SU-DHL-6 (cell line): ENCODE data around the gene SRSF8.

ENCODE experiments used
- H2AFZ ChIP-seq: fragments of 200-600 bp; sonication (generic); 2 replicates; pipeline ENCODE4 v1.6.1; 2014; ENCODE audit warnings: low read depth, mild to moderate bottlenecking, moderate library complexity, mixed read lengths, antibody characterized with exemption, low read length; ENCODE audit not compliant: severe bottlenecking
- H3F3A ChIP-seq: fragments of 200-600 bp; shearing (Covaris generic); 2 replicates; pipeline ENCODE4 v1.6.0; 2016; ENCODE audit warnings: antibody characterized with exemption, mild to moderate bottlenecking; ENCODE audit not compliant: insufficient read depth
- H3K27ac ChIP-seq: fragments of 200-600 bp; sonication (generic); 2 replicates; pipeline ENCODE4 v1.5.1; 2016; ENCODE audit warnings: low read depth, mild to moderate bottlenecking, low read length, moderate library complexity, mixed read lengths
- H3K27me3 ChIP-seq: fragments of 200-600 bp; sonication (generic), shearing (Covaris generic); 2 replicates; pipeline ENCODE4 v1.6.0; 2014; ENCODE audit warnings: mild to moderate bottlenecking, low read length
- H3K36me3 ChIP-seq: fragments of 200-600 bp; sonication (generic); 2 replicates; pipeline ENCODE4 v1.6.1; 2014; ENCODE audit warnings: mild to moderate bottlenecking, low read length, mixed read lengths
- H3K4me2 ChIP-seq: fragments of 300-600, 200-600 bp; shearing (Covaris generic), sonication (generic); 2 replicates; pipeline ENCODE4 v1.6.0; 2014; ENCODE audit warnings: low read length, low read depth, mild to moderate bottlenecking; ENCODE audit not compliant: poor library complexity, severe bottlenecking
- H3K4me3 ChIP-seq: fragments of 200-600 bp; sonication (generic); 2 replicates; pipeline ENCODE4 v1.5.1; 2014; ENCODE audit warnings: antibody characterized with exemption, low read length, mild to moderate bottlenecking, mixed read lengths; ENCODE audit not compliant: insufficient read depth, poor library complexity, severe bottlenecking
- H3K79me2 ChIP-seq: fragments of 200-600 bp; sonication (generic); 2 replicates; pipeline ENCODE4 v1.6.1; 2014; ENCODE audit warnings: mild to moderate bottlenecking, low read length, moderate library complexity; ENCODE audit not compliant: insufficient read depth
- H3K9ac ChIP-seq: fragments of 200-600 bp; sonication (generic); 2 replicates; pipeline ENCODE4 v1.7.0; 2014; ENCODE audit warnings: mild to moderate bottlenecking, low read length
- H3K9me2 ChIP-seq: fragments of 200-600 bp; sonication (generic); replicated peaks from 2 replicates; pipeline ENCODE4 v1.6.1; 2014; ENCODE audit warnings: low read length; ENCODE audit not compliant: insufficient read depth
- H3K9me3 ChIP-seq: fragments of 200-600 bp; sonication (generic); 2 replicates; pipeline ENCODE4 v1.6.1; 2014; ENCODE audit warnings: low read length, mixed read lengths; ENCODE audit not compliant: insufficient read depth
- H4K20me1 ChIP-seq: fragments of 200-600 bp; sonication (generic); 2 replicates; pipeline ENCODE4 v1.6.1; 2014; ENCODE audit warnings: low read depth, mild to moderate bottlenecking, antibody characterized with exemption, low read length, moderate library complexity, mixed read lengths
- CTCF ChIP-seq: fragments of 200-600 bp; sonication (generic); IDR thresholded peaks from one replicate; pipeline ENCODE4 v1.5.1; 2017; ENCODE audit warnings: antibody characterized with exemption, mild to moderate bottlenecking, low read length, moderate library complexity; ENCODE audit not compliant: insufficient read depth, poor library complexity, severe bottlenecking
- EZH2phosphoT487 ChIP-seq: fragments of 200-600 bp; sonication (generic), shearing (Covaris generic); conservative IDR thresholded peaks from 2 replicates; pipeline ENCODE4 v1.6.1; 2018; ENCODE audit warnings: mild to moderate bottlenecking, antibody characterized with exemption, low read length, moderate library complexity, mixed read lengths

SRSF8 gene

DNA sequence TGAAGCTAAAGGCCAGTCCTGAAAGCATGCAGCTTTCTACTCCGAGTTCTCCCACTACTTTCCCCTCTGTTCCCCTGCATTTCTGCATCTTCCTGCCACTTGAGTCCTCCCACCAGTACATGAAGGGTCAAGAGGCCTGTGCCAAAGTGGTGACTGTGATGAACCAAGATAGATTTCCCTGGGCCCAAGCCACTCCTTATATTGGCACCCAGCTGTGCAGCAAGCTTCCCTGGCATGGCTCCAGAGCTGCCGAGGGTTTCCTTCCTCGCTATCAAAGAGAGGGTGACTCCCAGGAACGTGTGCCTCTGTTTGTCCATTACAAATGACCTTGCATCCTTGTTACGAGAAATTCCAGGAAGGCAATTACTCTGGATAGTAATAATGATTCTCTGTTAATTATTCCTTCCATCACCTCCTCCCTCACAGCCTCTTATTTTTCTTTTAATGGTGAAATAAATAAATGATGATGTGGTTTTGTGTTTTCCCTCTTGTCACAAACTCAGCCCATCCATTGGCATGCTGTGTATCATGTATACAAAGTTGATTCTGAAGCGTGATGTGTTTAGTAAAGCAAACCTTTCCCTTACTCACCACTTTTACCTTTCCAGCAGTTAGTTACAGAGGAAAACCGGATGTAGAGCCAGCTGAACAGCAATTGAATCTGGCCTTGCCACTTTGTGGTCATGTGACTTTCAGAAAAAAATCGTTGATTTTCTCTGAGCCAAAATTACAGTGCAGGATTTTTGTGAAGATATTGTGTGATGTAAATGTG lies 8.3 kb downstream of the SRSF8 start:
- H3K4me2 ChIP-seq, result no peak overlapping the region
- no peaks in the 10 kb centered on the region for H4K20me1 ChIP-seq
- no peak overlapping the region for H3K27ac ChIP-seq
- no peak for TF ChIP-seq EZH2phosphoT487
- H2AFZ ChIP-seq, result no peak overlapping the region
- no peaks in the 10 kb centered on the region for H3K27me3 ChIP-seq
- no peak overlapping the region for H3K9ac ChIP-seq
- no peaks in the 10 kb centered on the region for H3K36me3 ChIP-seq
- no peaks in the 10 kb centered on the region for H3K79me2 ChIP-seq
- no peaks in the 10 kb centered on the region for H3K9me2 ChIP-seq
- no peaks in the 10 kb centered on the region for H3K9me3 ChIP-seq
- H3K4me3 ChIP-seq, result no peak overlapping the region
- H3F3A ChIP-seq, result no peaks in the 10 kb centered on the region

DNA sequence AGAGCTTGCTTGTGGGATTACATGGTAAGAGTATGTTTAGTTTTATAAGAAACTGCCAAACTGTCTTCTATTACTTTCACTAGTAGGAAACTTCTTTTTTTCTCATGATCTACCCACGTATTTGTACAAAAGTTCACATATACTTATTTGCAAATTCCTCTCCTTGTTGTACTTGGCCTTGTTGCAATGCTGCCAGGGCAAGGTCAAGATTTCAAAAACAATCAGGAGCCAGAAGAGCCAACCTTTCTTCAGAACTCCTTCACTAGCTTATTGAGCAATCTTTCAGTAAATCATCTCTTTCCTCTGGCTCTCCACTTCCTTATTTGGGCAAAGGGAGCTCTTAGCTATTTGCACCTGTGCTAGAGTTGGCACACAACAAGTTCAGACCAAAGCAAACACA lies 9.7 kb downstream of the SRSF8 start:
- Histone ChIP-seq H3K9ac (no peak overlapping the region), H3K9me3 (no peaks in the 10 kb centered on the region), H3K4me3 (no peak overlapping the region), H3K9me2 (no peaks in the 10 kb centered on the region), H3K27me3 (no peaks in the 10 kb centered on the region), H3K36me3 (no peaks in the 10 kb centered on the region), H3K4me2 (no peak overlapping the region), H3F3A (no peaks in the 10 kb centered on the region), H3K27ac (no peak overlapping the region), H4K20me1 (no peaks in the 10 kb centered on the region), H2AFZ (no peak overlapping the region), H3K79me2 (no peaks in the 10 kb centered on the region)
- TF ChIP-seq CTCF, result no peak
- no peak for TF ChIP-seq EZH2phosphoT487

DNA sequence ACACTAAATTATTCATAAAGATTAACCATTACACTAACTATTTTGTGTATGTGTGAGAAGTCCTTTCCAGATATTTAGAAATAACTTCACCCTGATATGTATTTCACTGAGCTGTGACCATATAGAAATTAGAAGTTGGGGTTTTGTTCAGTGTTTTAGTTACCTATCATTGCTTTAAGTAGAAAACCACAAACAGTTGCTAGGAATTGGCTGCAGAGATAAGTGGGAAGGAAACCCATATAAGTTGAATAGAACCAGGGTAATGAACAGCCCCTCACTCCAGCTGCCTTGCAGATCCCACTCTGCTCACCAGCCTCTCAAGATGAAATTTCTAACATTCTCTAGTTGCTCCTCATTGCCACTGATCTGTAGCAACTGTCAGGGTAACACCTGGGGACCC lies 10.3 kb downstream of the SRSF8 start:
- Histone ChIP-seq H3K27me3 (no peaks in the 10 kb centered on the region), H4K20me1 (no peaks in the 10 kb centered on the region), H2AFZ (no peak overlapping the region), H3K27ac (no peak overlapping the region), H3F3A (no peaks in the 10 kb centered on the region), H3K9me2 (no peaks in the 10 kb centered on the region), H3K79me2 (no peaks in the 10 kb centered on the region), H3K4me2 (no peak overlapping the region), H3K9ac (no peak overlapping the region), H3K9me3 (no peaks in the 10 kb centered on the region), H3K36me3 (no peaks in the 10 kb centered on the region), H3K4me3 (no peak overlapping the region)
- no peak for TF ChIP-seq EZH2phosphoT487

DNA sequence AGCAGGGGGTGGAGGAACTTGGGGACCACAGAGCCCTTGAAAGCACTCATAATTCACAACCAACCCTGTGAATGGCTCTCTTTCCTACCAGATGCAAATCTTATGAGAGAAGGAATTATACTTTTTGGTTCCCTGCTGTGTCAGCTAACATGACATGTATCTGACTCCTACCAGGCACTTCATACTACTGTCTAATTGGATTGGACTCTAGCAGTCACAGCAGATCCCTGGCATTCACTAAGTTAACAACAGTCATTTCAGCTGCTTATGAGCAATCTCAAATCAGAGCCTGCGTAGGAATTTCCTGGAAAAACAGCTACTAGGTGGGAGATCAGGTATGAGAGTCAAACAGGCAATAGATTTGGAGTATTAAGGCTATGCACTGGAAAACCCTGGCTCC lies 11.8 kb downstream of the SRSF8 start:
- no peak for TF ChIP-seq EZH2phosphoT487
- TF ChIP-seq CTCF, result no peak
- H3K9me3 ChIP-seq, result no peaks in the 10 kb centered on the region
- no peaks in the 10 kb centered on the region for H3K79me2 ChIP-seq
- no peak overlapping the region for H3K4me2 ChIP-seq
- no peak overlapping the region for H3K27ac ChIP-seq
- H3F3A ChIP-seq, result no peaks in the 10 kb centered on the region
- H4K20me1 ChIP-seq, result no peaks in the 10 kb centered on the region
- H2AFZ ChIP-seq, result no peak overlapping the region
- no peak overlapping the region for H3K4me3 ChIP-seq
- H3K9me2 ChIP-seq, result no peaks in the 10 kb centered on the region
- H3K9ac ChIP-seq, result no peak overlapping the region
- H3K27me3 ChIP-seq, result no peaks in the 10 kb centered on the region
- H3K36me3 ChIP-seq, result no peaks in the 10 kb centered on the region
